Endodermal cell (in vitro differentiated cells): Measurements from ENCODE around the gene PSMC3IP. TPM values are rescaled to one million over a fixed set of nuclear protein-coding genes. Genes with fewer than 3 reads are reported as not detected.

Experiments
- DNase-seq: peaks from one replicate; pipeline ENCODE4 v3.0.0-alpha.2; 2017
- H3K27ac ChIP-seq: 2 replicates; pipeline ENCODE4 v1.5.1; 2013; ENCODE audit warnings: mild to moderate bottlenecking, low read depth, low read length, moderate library complexity
- H3K27me3 ChIP-seq: 2 replicates; pipeline ENCODE4 v1.6.1; 2013; ENCODE audit warnings: mild to moderate bottlenecking, low read length, moderate library complexity; ENCODE audit not compliant: insufficient read depth, control insufficient read depth, poor library complexity, severe bottlenecking
- H3K36me3 ChIP-seq: 2 replicates; pipeline ENCODE4 v1.7.0; 2013; ENCODE audit warnings: mild to moderate bottlenecking, low read length, moderate library complexity; ENCODE audit not compliant: control insufficient read depth, insufficient read depth
- H3K4me1 ChIP-seq: one replicate; pipeline ENCODE4 v1.7.0; 2013; ENCODE audit warnings: low read length; ENCODE audit not compliant: control insufficient read depth, insufficient read depth
- H3K4me3 ChIP-seq: 2 replicates; pipeline ENCODE4 v1.5.1; 2013; ENCODE audit warnings: mild to moderate bottlenecking, low read length, moderate library complexity
- H3K9ac ChIP-seq: 2 replicates; pipeline ENCODE4 v1.6.1; 2013; ENCODE audit warnings: mild to moderate bottlenecking, low read length, moderate library complexity; ENCODE audit not compliant: poor library complexity, severe bottlenecking; ENCODE audit errors: extremely low read depth
- H3K9me3 ChIP-seq: 2 replicates; pipeline ENCODE4 v1.6.1; 2013; ENCODE audit warnings: mild to moderate bottlenecking, low read length, moderate library complexity; ENCODE audit not compliant: control insufficient read depth
- H3K27ac Mint-ChIP-seq: 2 replicates; pipeline ENCODE4 v1.8.0; 2020; ENCODE audit warnings: mixed read lengths
- H3K27me3 Mint-ChIP-seq: 2 replicates; pipeline ENCODE4 v1.8.0; 2021; ENCODE audit warnings: mild to moderate bottlenecking, mixed read lengths; ENCODE audit not compliant: insufficient read depth
- H3K36me3 Mint-ChIP-seq: 2 replicates; pipeline ENCODE4 v1.8.0; 2020; ENCODE audit warnings: low read depth, mixed read lengths
- H3K4me1 Mint-ChIP-seq: 2 replicates; pipeline ENCODE4 v1.8.0; 2020; ENCODE audit warnings: mixed read lengths
- H3K4me3 Mint-ChIP-seq: 2 replicates; pipeline ENCODE4 v1.8.0; 2020; ENCODE audit warnings: mild to moderate bottlenecking, moderate library complexity, mixed read lengths
- H3K9me3 Mint-ChIP-seq: 2 replicates; pipeline ENCODE4 v1.8.0; 2020; ENCODE audit warnings: mild to moderate bottlenecking, mixed read lengths
- WGBS, 2 experiments: methylation state at CpG; one replicate each; pipeline versions ENCODE4 v1.1.5 to v1.1.7; 2013; ENCODE audit warnings: missing lambda C conversion rate in 2 of 2, mixed read lengths in 1 of 2; ENCODE audit not compliant: insufficient coverage in 1 of 2, insufficient read length in 1 of 2; 5-methylcytosine and 5-hydroxymethylcytosine counted together
- total RNA-seq, 2 donors: library from RNA; stranded (reverse); fragmentation: NEBNext Ultra II Directional in 1 of 2; extraction: Animal tissue kit (Norgen Biotek cat#: 25700) in 1 of 2; gene quantifications; 2 replicates in 1 of 2; 3 replicates in 1 of 2; pipeline ENCODE4 v1.2.1, GENCODE V29; 2021
- TF ChIP-seq, protein P1 (sequence below): fragments of 200-600 bp; sonication (generic); conservative IDR thresholded peaks from 2 replicates; pipeline ENCODE4 v1.5.0; 2021; ENCODE audit warnings: antibody characterized with exemption, mild to moderate bottlenecking

Gene PSMC3IP
- total RNA-seq, 2 donors from 2014 or later: 27.8 to 38.6 TPM

DNA sequence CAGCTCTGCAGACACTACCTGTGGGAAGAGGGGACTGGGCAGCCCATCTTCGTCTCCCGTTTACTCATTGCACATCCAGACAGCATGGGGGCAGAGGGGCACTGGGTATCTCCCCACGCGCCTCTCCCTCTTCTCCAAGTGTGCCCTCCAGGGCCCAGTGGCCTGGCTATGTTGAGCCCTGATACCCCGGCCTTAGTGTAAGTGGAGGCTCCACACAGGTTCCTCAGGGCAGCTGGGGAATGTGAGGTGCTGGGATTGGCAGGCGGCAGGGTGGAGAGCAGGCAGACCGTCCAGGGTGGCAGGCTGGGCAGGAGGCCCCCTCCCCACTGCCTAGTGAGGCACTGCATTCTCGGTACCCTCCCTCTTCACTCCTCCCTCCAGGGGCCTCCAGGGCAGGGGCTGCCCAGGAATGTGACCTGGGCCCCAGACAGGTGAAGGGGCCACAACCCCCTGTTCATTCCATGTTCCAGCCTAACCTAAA, 54.7 kb downstream of the PSMC3IP start:
- Histone ChIP-seq H3K4me3 (no peak overlapping the region), H3K4me1 (peaks cover 19% of the 10 kb centered on the region), H3K27me3 (no peaks in the 10 kb centered on the region), H3K27ac (no peak overlapping the region), H3K9ac (no peak overlapping the region), H3K36me3 (peaks cover 11% of the 10 kb centered on the region), H3K9me3 (no peaks in the 10 kb centered on the region)
- Mint-ChIP-seq H3K4me3 (no peak overlapping the region), H3K27ac (no peak overlapping the region), H3K27me3 (peaks cover 2% of the 10 kb centered on the region), H3K9me3 (peaks cover 4% of the 10 kb centered on the region), H3K4me1 (peaks cover 21% of the 10 kb centered on the region), H3K36me3 (peaks cover 23% of the 10 kb centered on the region)
- 89% methylated on average over 8 of the region's 8 CpGs; no CpG with 5 or more reads in 1 of the 2 experiments for WGBS, 2 experiments
- TF ChIP-seq, protein P1, sequence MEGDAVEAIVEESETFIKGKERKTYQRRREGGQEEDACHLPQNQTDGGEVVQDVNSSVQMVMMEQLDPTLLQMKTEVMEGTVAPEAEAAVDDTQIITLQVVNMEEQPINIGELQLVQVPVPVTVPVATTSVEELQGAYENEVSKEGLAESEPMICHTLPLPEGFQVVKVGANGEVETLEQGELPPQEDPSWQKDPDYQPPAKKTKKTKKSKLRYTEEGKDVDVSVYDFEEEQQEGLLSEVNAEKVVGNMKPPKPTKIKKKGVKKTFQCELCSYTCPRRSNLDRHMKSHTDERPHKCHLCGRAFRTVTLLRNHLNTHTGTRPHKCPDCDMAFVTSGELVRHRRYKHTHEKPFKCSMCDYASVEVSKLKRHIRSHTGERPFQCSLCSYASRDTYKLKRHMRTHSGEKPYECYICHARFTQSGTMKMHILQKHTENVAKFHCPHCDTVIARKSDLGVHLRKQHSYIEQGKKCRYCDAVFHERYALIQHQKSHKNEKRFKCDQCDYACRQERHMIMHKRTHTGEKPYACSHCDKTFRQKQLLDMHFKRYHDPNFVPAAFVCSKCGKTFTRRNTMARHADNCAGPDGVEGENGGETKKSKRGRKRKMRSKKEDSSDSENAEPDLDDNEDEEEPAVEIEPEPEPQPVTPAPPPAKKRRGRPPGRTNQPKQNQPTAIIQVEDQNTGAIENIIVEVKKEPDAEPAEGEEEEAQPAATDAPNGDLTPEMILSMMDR: no peak
- DNase-seq: peak; percentile 38

Other genes with a start within 250 kb of the PSMC3IP start
- gene STAT3, start 189.3 kb downstream of the PSMC3IP start, total RNA-seq: 10 to 100 TPM; 27.5 to 32.4 TPM
- 1 to 10 TPM in 1 of 2 donors, under 1 TPM in 1; 0.51 to 3.1 TPM for gene CAVIN1, start 154.5 kb downstream of the PSMC3IP start, total RNA-seq
- 10 to 100 TPM; 45.2 to 53.1 TPM for gene ATP6V0A1, start 118.9 kb downstream of the PSMC3IP start, total RNA-seq
- 10 to 100 TPM; 29.1 to 31.5 TPM for gene NAGLU, start 41.5 kb downstream of the PSMC3IP start, total RNA-seq
- 1 to 10 TPM; 2.4 to 2.8 TPM for gene HSD17B1, start 24.8 kb downstream of the PSMC3IP start, total RNA-seq
- 10 to 100 TPM; 97.7 to 99.4 TPM for gene COASY, start 15.6 kb downstream of the PSMC3IP start, total RNA-seq
- 10 to 100 TPM; 37.1 to 38.5 TPM for gene MLX, start 10.6 kb downstream of the PSMC3IP start, total RNA-seq
- gene RETREG3, start 31.6 kb upstream of the PSMC3IP start, total RNA-seq: 10 to 100 TPM; 51.5 to 55.4 TPM
- 100 to 1,000 TPM in 1 of 2 donors, 10 to 100 TPM in 1; 94.2 to 124 TPM for gene TUBG1, start 32.0 kb upstream of the PSMC3IP start, total RNA-seq
- 10 to 100 TPM; 32.4 to 38.0 TPM for gene TUBG2, start 81.6 kb upstream of the PSMC3IP start, total RNA-seq
- 10 to 100 TPM; 13.7 to 24.3 TPM for gene PLEKHH3, start 99.3 kb upstream of the PSMC3IP start, total RNA-seq
- 1 to 10 TPM in 1 of 2 donors, under 1 TPM in 1; 0.70 to 1.7 TPM for gene CCR10, start 104.1 kb upstream of the PSMC3IP start, total RNA-seq
- gene CNTNAP1, start 104.8 kb upstream of the PSMC3IP start, total RNA-seq: 10 to 100 TPM in 1 of 2 donors, 1 to 10 TPM in 1; 9.9 to 18.9 TPM
- 10 to 100 TPM; 26.0 to 27.2 TPM for gene EZH1, start 167.3 kb upstream of the PSMC3IP start, total RNA-seq
- 1 to 10 TPM; 4.9 to 5.1 TPM for gene RAMP2, start 183.5 kb upstream of the PSMC3IP start, total RNA-seq
- gene VPS25, start 195.7 kb upstream of the PSMC3IP start, total RNA-seq: 100 to 1,000 TPM; 114 to 126 TPM
- gene WNK4, start 202.9 kb upstream of the PSMC3IP start, total RNA-seq: 1 to 10 TPM; 2.1 to 3.3 TPM
- 10 to 100 TPM; 64.6 to 67.8 TPM for gene COA3, start 221.0 kb upstream of the PSMC3IP start, total RNA-seq
- not detected for gene CNTD1, start 221.1 kb upstream of the PSMC3IP start, total RNA-seq
- gene BECN1, start 246.6 kb upstream of the PSMC3IP start, total RNA-seq: 10 to 100 TPM; 59.9 to 60.6 TPM